GM21576 (cell line): Measurements from ENCODE around the gene GJB6.

Source experiments
- ATAC-seq: cut with Tn5 transposase; IDR thresholded peaks from one replicate; pipeline ENCODE4 v1.9.1; 2021; ENCODE audit warnings: mild to moderate bottlenecking, moderate library complexity; ENCODE audit not compliant: unreplicated experiment

The GJB6 gene

GRCh38 chr13:20188667-20189553, 43.2 kb downstream of the GJB6 start:
- no peak for ATAC-seq

- ATAC-seq = no peak
Observed at GRCh38 chr13:20186771-20187170, 45.3 kb downstream of the GJB6 start.

GRCh38 chr13:20185366-20186056, 46.6 kb downstream of the GJB6 start:
- no peak for ATAC-seq

GRCh38 chr13:20182231-20182846, 49.8 kb downstream of the GJB6 start:
- ATAC-seq = peak; percentile 79

- no peak for ATAC-seq
Observed at GRCh38 chr13:20181188-20181587, 50.9 kb downstream of the GJB6 start.

- ATAC-seq = no peak
Observed at GRCh38 chr13:20178156-20178555, 54.0 kb downstream of the GJB6 start.

- no peak for ATAC-seq
Observed at GRCh38 chr13:20177049-20177831, 54.9 kb downstream of the GJB6 start.

- ATAC-seq = no peak
Observed at GRCh38 chr13:20175907-20176652, 56.0 kb downstream of the GJB6 start.

- ATAC-seq = no peak
Observed at GRCh38 chr13:20175406-20175794, 56.7 kb downstream of the GJB6 start.

GRCh38 chr13:20174656-20175405, 57.3 kb downstream of the GJB6 start:
- ATAC-seq = peak; percentile 84

- ATAC-seq = no peak
Observed at GRCh38 chr13:20173116-20173746, 58.9 kb downstream of the GJB6 start.
